Glutamatergic neuron (in vitro differentiated cells): ENCODE results near the gene NR6A1. TPM values are rescaled to one million over a fixed set of nuclear protein-coding genes. Genes with fewer than 3 reads are reported as not detected.
"Not testable (repeated sequence)": the region's sequence is repeated elsewhere in the genome, so short reads cannot be mapped to it uniquely, and the experiment has no call there.

ENCODE experiments used
- DNase-seq: peaks from one replicate; pipeline ENCODE4 v3.0.0; 2022
- H3K27ac Mint-ChIP-seq: one replicate; pipeline ENCODE4 v1.8.0; 2020; ENCODE audit warnings: mild to moderate bottlenecking, mixed read lengths, inconsistent platforms; ENCODE audit not compliant: unreplicated experiment
- H3K27me3 Mint-ChIP-seq: one replicate; pipeline ENCODE4 v1.8.0; 2020; ENCODE audit warnings: mild to moderate bottlenecking, moderate library complexity, mixed read lengths, inconsistent platforms; ENCODE audit not compliant: unreplicated experiment
- H3K36me3 Mint-ChIP-seq: one replicate; pipeline ENCODE4 v1.8.0; 2020; ENCODE audit warnings: mild to moderate bottlenecking, mixed read lengths, inconsistent platforms; ENCODE audit not compliant: unreplicated experiment
- H3K4me1 Mint-ChIP-seq: one replicate; pipeline ENCODE4 v1.8.0; 2020; ENCODE audit warnings: mild to moderate bottlenecking, low read depth, mixed read lengths, inconsistent platforms; ENCODE audit not compliant: unreplicated experiment
- H3K4me3 Mint-ChIP-seq: one replicate; pipeline ENCODE4 v1.8.0; 2020; ENCODE audit warnings: mild to moderate bottlenecking, mixed read lengths, inconsistent platforms; ENCODE audit not compliant: unreplicated experiment
- H3K9me3 Mint-ChIP-seq: one replicate; pipeline ENCODE4 v1.8.0; 2020; ENCODE audit warnings: mild to moderate bottlenecking, moderate library complexity, mixed read lengths, inconsistent platforms; ENCODE audit not compliant: unreplicated experiment
- total RNA-seq: library from RNA; stranded (reverse); fragmentation: NEBNext Ultra II Directional; extraction: Animal tissue kit (Norgen Biotek cat#: 25700); gene quantifications from one replicate; pipeline ENCODE4 v1.2.1, GENCODE V29; 2021; ENCODE audit not compliant: unreplicated experiment
- TF ChIP-seq, protein P1 (sequence below): fragments of 200-600 bp; sonication (generic); IDR thresholded peaks from one replicate; pipeline ENCODE4 v1.5.0; 2021; ENCODE audit not compliant: partially characterized antibody, unreplicated experiment

The NR6A1 gene
- total RNA-seq, 1 donor from 2014 or later, result 51.0 TPM

GRCh38 chr9:124617477-124618141 lies 153.5 kb downstream of the NR6A1 start:
- H3K27me3 Mint-ChIP-seq, result no peaks in the 10 kb centered on the region
- H3K27ac Mint-ChIP-seq, result no peak overlapping the region
- H3K9me3 Mint-ChIP-seq, result no peaks in the 10 kb centered on the region
- H3K4me3 Mint-ChIP-seq, result no peak overlapping the region
- H3K4me1 Mint-ChIP-seq, result peaks cover 4% of the 10 kb centered on the region
- DNase-seq, result peak; percentile 90
- TF ChIP-seq, protein P1, sequence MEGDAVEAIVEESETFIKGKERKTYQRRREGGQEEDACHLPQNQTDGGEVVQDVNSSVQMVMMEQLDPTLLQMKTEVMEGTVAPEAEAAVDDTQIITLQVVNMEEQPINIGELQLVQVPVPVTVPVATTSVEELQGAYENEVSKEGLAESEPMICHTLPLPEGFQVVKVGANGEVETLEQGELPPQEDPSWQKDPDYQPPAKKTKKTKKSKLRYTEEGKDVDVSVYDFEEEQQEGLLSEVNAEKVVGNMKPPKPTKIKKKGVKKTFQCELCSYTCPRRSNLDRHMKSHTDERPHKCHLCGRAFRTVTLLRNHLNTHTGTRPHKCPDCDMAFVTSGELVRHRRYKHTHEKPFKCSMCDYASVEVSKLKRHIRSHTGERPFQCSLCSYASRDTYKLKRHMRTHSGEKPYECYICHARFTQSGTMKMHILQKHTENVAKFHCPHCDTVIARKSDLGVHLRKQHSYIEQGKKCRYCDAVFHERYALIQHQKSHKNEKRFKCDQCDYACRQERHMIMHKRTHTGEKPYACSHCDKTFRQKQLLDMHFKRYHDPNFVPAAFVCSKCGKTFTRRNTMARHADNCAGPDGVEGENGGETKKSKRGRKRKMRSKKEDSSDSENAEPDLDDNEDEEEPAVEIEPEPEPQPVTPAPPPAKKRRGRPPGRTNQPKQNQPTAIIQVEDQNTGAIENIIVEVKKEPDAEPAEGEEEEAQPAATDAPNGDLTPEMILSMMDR, result peak; percentile 88
- no peaks in the 10 kb centered on the region for H3K36me3 Mint-ChIP-seq

DNA sequence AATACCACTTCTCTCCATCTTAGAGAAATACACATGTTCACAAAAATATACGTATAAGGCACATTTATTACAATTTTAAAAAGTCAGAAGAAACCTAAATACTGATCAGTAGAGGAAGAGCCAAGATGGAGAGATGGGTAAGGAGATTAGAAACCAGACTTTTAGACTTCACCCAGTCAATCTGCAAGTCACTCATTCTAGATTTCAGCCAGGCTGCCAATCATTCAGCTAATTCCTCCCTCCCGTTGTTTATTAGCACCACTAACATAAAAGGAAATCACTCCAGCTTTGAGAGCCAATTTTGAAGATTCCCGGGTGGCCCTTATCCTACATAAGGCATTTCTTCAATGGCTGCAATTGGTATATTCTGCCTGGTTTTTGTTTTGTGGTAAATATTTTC lies 154.2 kb downstream of the NR6A1 start:
- Mint-ChIP-seq H3K4me1 (peaks cover 4% of the 10 kb centered on the region), H3K4me3 (no peak overlapping the region), H3K27ac (no peak overlapping the region), H3K27me3 (no peaks in the 10 kb centered on the region), H3K9me3 (no peaks in the 10 kb centered on the region), H3K36me3 (no peaks in the 10 kb centered on the region)
- DNase-seq, result no peak
- TF ChIP-seq, protein P1, result no peak

- H3K27ac Mint-ChIP-seq, H3K4me1 Mint-ChIP-seq, DNase-seq, H3K9me3 Mint-ChIP-seq, H3K36me3 Mint-ChIP-seq, H3K27me3 Mint-ChIP-seq, H3K4me3 Mint-ChIP-seq: not testable (repeated sequence)
These were observed 155.3 kb downstream of the NR6A1 start for GRCh38 chr9:124615840-124616239.

DNA sequence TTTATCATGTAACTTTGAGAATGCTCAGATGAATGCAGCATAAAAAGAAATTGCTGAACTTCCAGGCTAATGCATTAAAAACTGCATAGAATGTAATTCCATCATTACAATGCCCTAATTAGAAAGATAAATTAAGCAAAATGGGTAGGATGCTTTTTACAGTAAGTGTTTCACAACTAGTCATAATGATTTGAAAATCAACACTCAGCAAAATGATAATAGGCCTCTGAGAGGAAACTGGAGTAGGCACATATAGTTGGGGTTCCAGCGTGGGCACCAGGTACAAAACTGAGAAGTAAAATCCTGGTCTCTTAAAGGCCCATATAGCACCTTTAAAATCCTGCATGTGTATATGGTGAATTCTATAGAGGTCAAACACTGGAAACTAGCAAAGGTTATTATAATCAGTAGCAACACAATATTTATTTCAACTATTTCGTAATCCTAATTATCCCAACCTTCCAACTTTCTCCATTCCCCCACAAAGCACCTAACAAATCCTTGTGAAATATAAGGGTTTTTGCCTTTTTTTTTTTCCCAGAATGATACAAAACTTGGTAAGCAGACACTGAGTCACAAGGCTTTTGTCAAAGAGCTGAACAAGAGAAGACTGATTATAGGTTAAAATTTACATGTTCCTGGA lies 155.9 kb downstream of the NR6A1 start:
- H3K4me3 Mint-ChIP-seq, result no peak overlapping the region
- TF ChIP-seq, protein P1, result no peak
- H3K36me3 Mint-ChIP-seq, result no peaks in the 10 kb centered on the region
- no peak for DNase-seq
- no peaks in the 10 kb centered on the region for H3K9me3 Mint-ChIP-seq
- peaks cover 4% of the 10 kb centered on the region for H3K4me1 Mint-ChIP-seq
- peaks cover under 1% of the 10 kb centered on the region for H3K27me3 Mint-ChIP-seq
- no peak overlapping the region for H3K27ac Mint-ChIP-seq

DNA sequence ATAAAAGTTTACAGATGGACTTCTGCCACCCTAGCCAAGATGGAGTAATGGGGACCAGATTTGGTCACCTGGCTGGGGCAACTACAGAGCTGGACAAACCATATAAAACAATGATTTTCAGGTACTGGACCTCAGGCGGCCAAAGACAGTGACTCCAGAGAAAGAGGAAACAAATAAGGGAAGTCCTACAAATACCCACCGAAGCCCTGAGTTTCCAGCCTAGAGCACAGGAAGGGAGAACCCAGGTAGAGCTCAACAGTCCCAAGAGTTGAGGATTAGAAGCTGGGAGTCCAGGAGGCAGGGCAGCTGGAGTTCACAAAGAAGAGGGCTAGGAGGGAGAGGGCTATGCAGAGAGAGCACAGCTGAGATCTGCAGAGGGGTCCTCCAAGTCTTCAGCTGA lies 157.3 kb downstream of the NR6A1 start:
- Mint-ChIP-seq H3K4me3 (no peak overlapping the region), H3K36me3 (no peaks in the 10 kb centered on the region), H3K9me3 (no peaks in the 10 kb centered on the region), H3K27me3 (peaks cover 2% of the 10 kb centered on the region), H3K27ac (no peak overlapping the region), H3K4me1 (peaks cover 4% of the 10 kb centered on the region)
- TF ChIP-seq, protein P1, result no peak
- no peak for DNase-seq
